ENCODE measurements around the gene PLEKHJ1. TPM values are rescaled to one million over a fixed set of nuclear protein-coding genes. Genes with fewer than 3 reads are reported as not detected.

Gene PLEKHJ1
- total and polyA plus RNA-seq, 9 of the 15 experiments (the other 6 are each of a cell fraction or from before 2014, with no cell fraction given) = 1.5 to 188 (median 63.9) TPM

DNA sequence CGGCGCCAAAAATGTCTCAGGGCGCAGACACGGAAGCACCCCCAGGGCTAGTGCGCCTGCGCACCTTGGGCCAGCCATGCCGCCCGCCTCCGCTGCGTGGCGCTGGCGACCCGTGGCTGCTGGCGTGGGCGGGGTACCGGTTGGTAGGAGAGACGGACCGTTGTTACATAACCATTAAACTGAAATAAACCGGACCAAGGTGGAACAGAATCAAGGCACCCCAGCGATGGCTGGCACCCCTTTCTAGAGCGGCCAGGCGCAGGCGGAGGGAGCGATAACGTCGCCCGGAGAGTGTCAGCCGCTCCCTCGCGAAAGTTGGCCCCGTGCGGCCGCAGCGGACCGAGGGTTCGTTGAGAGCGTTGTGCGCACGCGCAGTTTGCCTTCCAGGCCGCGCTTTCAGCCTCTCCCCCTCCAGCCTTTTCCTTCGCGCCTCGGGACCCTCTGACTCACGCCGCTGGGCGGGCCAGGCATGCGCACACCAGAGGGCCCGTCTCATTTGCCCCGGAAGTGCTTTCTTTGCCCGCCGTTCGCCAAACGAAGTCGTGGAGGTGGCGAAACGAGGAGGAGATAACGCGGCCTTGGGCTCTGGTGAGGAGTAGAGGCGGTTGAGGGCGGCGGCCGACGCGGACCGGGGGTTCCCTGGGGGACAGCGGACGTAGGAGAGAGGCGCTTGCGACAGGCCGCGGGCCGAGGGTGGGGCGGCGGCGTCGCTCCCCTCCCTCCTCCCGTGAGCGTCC is at the start of gene PLEKHJ1, which contains the start of gene SF3A2 (continued):
- TF ChIP-seq, protein P1, sequence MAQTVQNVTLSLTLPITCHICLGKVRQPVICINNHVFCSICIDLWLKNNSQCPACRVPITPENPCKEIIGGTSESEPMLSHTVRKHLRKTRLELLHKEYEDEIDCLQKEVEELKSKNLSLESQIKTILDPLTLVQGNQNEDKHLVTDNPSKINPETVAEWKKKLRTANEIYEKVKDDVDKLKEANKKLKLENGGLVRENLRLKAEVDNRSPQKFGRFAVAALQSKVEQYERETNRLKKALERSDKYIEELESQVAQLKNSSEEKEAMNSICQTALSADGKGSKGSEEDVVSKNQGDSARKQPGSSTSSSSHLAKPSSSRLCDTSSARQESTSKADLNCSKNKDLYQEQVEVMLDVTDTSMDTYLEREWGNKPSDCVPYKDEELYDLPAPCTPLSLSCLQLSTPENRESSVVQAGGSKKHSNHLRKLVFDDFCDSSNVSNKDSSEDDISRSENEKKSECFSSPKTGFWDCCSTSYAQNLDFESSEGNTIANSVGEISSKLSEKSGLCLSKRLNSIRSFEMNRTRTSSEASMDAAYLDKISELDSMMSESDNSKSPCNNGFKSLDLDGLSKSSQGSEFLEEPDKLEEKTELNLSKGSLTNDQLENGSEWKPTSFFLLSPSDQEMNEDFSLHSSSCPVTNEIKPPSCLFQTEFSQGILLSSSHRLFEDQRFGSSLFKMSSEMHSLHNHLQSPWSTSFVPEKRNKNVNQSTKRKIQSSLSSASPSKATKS (CRISPR knock-in tag; IDR thresholded peaks at IDR 0.05) = no peak
- peak; percentile 96 for TF ChIP-seq FOSL1 (tag; conservative IDR thresholded peaks at IDR 0.05)
- TF ChIP-seq ZNF408 (CRISPR knock-in tag; IDR thresholded peaks at IDR 0.05; ENCODE audit: low read depth) = no peak
- TF ChIP-seq ZFP36 (IDR thresholded peaks at IDR 0.05; ENCODE audit: low read depth, low read length, partially characterized antibody) = no peak
- TF ChIP-seq TCF3 (CRISPR knock-in tag; IDR thresholded peaks at IDR 0.05) = peak; percentile 4; the same call in 1 of the 2 replicates
- no peak for TF ChIP-seq RUNX1 (IDR thresholded peaks at IDR 0.05; ENCODE audit: low read depth)
- TF ChIP-seq GATAD2A (IDR thresholded peaks at IDR 0.05) = peak; percentile 38; the same call in 1 of the 2 replicates
- TF ChIP-seq PHF21A (IDR thresholded peaks at IDR 0.05; ENCODE audit: borderline replicate concordance, low read depth) = no peak
- no peak for TF ChIP-seq ZNF445 (CRISPR knock-in tag; IDR thresholded peaks at IDR 0.05; ENCODE audit: low read depth)
- TF ChIP-seq HOXB6 (CRISPR knock-in tag; IDR thresholded peaks at IDR 0.05; ENCODE audit: borderline replicate concordance) = no peak
- no peak for TF ChIP-seq NCOA6 (IDR thresholded peaks at IDR 0.05)
- TF ChIP-seq SIRT6 (IDR thresholded peaks at IDR 0.05; ENCODE audit: low read depth, low read length) = no peak
- no peak for TF ChIP-seq PHTF2 (CRISPR knock-in tag; IDR thresholded peaks at IDR 0.05)
- no peak; the same call in 1 of the 2 replicates for TF ChIP-seq FOXJ2 (tag; IDR thresholded peaks at IDR 0.05)
- TF ChIP-seq, protein P2, sequence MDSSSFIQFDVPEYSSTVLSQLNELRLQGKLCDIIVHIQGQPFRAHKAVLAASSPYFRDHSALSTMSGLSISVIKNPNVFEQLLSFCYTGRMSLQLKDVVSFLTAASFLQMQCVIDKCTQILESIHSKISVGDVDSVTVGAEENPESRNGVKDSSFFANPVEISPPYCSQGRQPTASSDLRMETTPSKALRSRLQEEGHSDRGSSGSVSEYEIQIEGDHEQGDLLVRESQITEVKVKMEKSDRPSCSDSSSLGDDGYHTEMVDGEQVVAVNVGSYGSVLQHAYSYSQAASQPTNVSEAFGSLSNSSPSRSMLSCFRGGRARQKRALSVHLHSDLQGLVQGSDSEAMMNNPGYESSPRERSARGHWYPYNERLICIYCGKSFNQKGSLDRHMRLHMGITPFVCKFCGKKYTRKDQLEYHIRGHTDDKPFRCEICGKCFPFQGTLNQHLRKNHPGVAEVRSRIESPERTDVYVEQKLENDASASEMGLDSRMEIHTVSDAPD (CRISPR knock-in tag; IDR thresholded peaks at IDR 0.05) = no peak
- no peak for TF ChIP-seq ZNF140 (CRISPR knock-in tag; IDR thresholded peaks at IDR 0.05)
- TF ChIP-seq ZNF124 (CRISPR knock-in tag; IDR thresholded peaks at IDR 0.05) = no peak
- TF ChIP-seq ZNF584 (CRISPR knock-in tag; IDR thresholded peaks at IDR 0.05; ENCODE audit: low read depth) = no peak
- no peak for TF ChIP-seq ZNF143 (CRISPR knock-in tag; IDR thresholded peaks at IDR 0.05)
- peak; percentile 97 for TF ChIP-seq SMAD1 (IDR thresholded peaks at IDR 0.05; ENCODE audit: low read depth, low read length, partially characterized antibody)
- TF ChIP-seq EWSR1 (IDR thresholded peaks at IDR 0.05; ENCODE audit: borderline replicate concordance, low read depth, partially characterized antibody) = no peak
- TF ChIP-seq RB1 (IDR thresholded peaks at IDR 0.05; ENCODE audit: low read depth) = peak; percentile 95
- TF ChIP-seq, protein P3, sequence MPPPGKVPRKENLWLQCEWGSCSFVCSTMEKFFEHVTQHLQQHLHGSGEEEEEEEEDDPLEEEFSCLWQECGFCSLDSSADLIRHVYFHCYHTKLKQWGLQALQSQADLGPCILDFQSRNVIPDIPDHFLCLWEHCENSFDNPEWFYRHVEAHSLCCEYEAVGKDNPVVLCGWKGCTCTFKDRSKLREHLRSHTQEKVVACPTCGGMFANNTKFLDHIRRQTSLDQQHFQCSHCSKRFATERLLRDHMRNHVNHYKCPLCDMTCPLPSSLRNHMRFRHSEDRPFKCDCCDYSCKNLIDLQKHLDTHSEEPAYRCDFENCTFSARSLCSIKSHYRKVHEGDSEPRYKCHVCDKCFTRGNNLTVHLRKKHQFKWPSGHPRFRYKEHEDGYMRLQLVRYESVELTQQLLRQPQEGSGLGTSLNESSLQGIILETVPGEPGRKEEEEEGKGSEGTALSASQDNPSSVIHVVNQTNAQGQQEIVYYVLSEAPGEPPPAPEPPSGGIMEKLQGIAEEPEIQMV (tag; conservative IDR thresholded peaks at IDR 0.05; ENCODE audit: low read depth) = peak; percentile 79

Measured in K562 (cell line).